GM19238 (cell line): Measurements from ENCODE around the gene HSPB6.

Source experiments
- DNase-seq: peaks from one replicate; pipeline ENCODE4 v3.0.0; 2011; ENCODE audit warnings: low spot score; ENCODE audit not compliant: insufficient read length

HSPB6 gene

GRCh38 chr19:35767288-35768081 is 10.7 kb upstream of the HSPB6 start:
- DNase-seq: no peak

GRCh38 chr19:35766571-35767104 is 9.8 kb upstream of the HSPB6 start:
- no peak for DNase-seq

- no peak for DNase-seq
These were observed 7.8 kb upstream of the HSPB6 start for GRCh38 chr19:35764432-35765315.

- DNase-seq: no peak
These were observed 4.0 kb upstream of the HSPB6 start for GRCh38 chr19:35760711-35761349.

- no peak for DNase-seq
These were observed 2.9 kb upstream of the HSPB6 start for GRCh38 chr19:35759697-35760096.

- DNase-seq: peak; percentile 99
These were observed 1.1 kb upstream of the HSPB6 start, which contains the start of gene PROSER3 for GRCh38 chr19:35757749-35758608. Gene PROSER3, plus strand, starts transcription at chr19:35758176. Its CDS starts 40 bp downstream, at chr19:35758216.

GRCh38 chr19:35757231-35757748 is 461 bp upstream of the HSPB6 start:
- DNase-seq: no peak

- DNase-seq: no peak
These were observed 1.1 kb downstream of the HSPB6 start for GRCh38 chr19:35755550-35756376.

- DNase-seq: no peak
These were observed 1.7 kb downstream of the HSPB6 start for GRCh38 chr19:35755131-35755549.

- no peak for DNase-seq
These were observed 2.3 kb downstream of the HSPB6 start for GRCh38 chr19:35754370-35755130.

GRCh38 chr19:35753634-35754369 is 3.0 kb downstream of the HSPB6 start:
- DNase-seq: no peak

GRCh38 chr19:35752746-35753350 is 4.0 kb downstream of the HSPB6 start:
- no peak for DNase-seq

- DNase-seq: no peak
These were observed 4.7 kb downstream of the HSPB6 start for GRCh38 chr19:35751839-35752745.

GRCh38 chr19:35750167-35750566 is 6.7 kb downstream of the HSPB6 start:
- DNase-seq: no peak

- DNase-seq: peak; percentile 91
These were observed 8.5 kb downstream of the HSPB6 start, which contains the start of gene LIN37 for GRCh38 chr19:35748106-35749020. Gene LIN37, plus strand, starts transcription at chr19:35748576. Its CDS starts 149 bp downstream, at chr19:35748725.
